Measurements from ENCODE around the gene SUCNR1. TPM values are rescaled to one million over a fixed set of nuclear protein-coding genes. Genes with fewer than 3 reads are reported as not detected.

The SUCNR1 gene
- total and polyA plus RNA-seq, 2 of the 13 experiments (the other 11 are each of a cell fraction or from before 2014, with no cell fraction given): 0.03 TPM; not detected in 1

DNA sequence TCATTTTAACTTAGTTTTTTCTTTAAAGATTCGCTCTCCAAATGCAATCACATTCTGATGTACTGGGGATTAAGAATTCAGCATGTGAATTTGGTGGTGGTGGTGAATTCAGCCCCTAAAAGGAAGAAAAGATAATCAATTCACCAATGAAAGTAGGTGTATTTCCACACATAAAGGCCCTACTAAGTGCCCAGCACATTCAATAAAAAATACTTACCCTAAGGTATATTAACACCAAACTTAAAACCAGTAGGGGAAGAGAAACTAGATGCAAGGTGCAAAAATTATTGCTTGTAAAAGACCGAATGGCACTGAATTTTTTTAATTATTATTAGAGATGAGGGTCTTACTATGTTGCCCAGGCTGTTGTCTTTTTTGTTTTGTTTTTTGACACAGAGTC, 16.8 kb upstream of the SUCNR1 start:
- H3K79me2 ChIP-seq (ENCODE audit: insufficient read depth, low read length): no peaks in the 10 kb centered on the region
- in situ Hi-C loops (cut with HindIII; ENCODE audit: extremely low pct_ligation_motif_present, low pct_unique_long_range_greater_than_20kb) (no loop called here), intact Hi-C loops (cut with micrococcal nuclease; ENCODE audit: unreplicated experiment) (no loop called here)
- H3K9ac ChIP-seq (ENCODE audit: insufficient read depth, low read depth, low read length): no peak overlapping the region
- WGBS (ENCODE audit: low lambda C conversion rate): 48% methylated on average over 2 of the region's 2 CpGs
- CTCF ChIA-PET (ENCODE audit: low intra/inter-chr PET ratio, low total read pairs): no interaction called here
- no peak overlapping the region for H2AFZ ChIP-seq (ENCODE audit: low read length)
- no peaks in the 10 kb centered on the region for H3K27me3 ChIP-seq (ENCODE audit: control insufficient read depth in 1 of 2, insufficient read depth in 2 of 2, low read length in 2 of 2)
- POLR2A ChIA-PET: no interaction called here
- no peak for DNase-seq (ENCODE audit: low spot score)
- no peaks in the 10 kb centered on the region for H3K36me3 ChIP-seq (replicated peaks in 1 of 2; ENCODE audit: control insufficient read depth in 1 of 2, insufficient read depth in 2 of 2, low read length in 2 of 2)
- H3K4me3 ChIP-seq (replicated peaks in 1 of 3; ENCODE audit: insufficient read depth in 1 of 3, low read depth in 2 of 3, low read length in 3 of 3): no peak overlapping the region
- H4K20me1 ChIP-seq (ENCODE audit: insufficient read depth, low read length): no peaks in the 10 kb centered on the region
- no peaks in the 10 kb centered on the region for H3K9me3 ChIP-seq (ENCODE audit: low read length)
- ATAC-seq: no peak
- H3K4me2 ChIP-seq (ENCODE audit: low read depth, low read length): no peak overlapping the region
- H3K4me1 ChIP-seq (ENCODE audit: insufficient read depth, low read length): no peaks in the 10 kb centered on the region
- TF ChIP-seq ZNF761 (CRISPR knock-in tag; conservative IDR thresholded peaks at IDR 0.05) (no peak), ZNF10 (CRISPR knock-in tag; IDR thresholded peaks at IDR 0.05; ENCODE audit: borderline replicate concordance, low read depth) (no peak), ETV6 (CRISPR knock-in tag; conservative IDR thresholded peaks at IDR 0.05) (no peak), KLF13 (CRISPR knock-in tag; IDR thresholded peaks at IDR 0.05) (no peak), ZNF335 (CRISPR knock-in tag; IDR thresholded peaks at IDR 0.05) (no peak), IRF2 (CRISPR knock-in tag; IDR thresholded peaks at IDR 0.05) (no peak), ATF7-NPFF (CRISPR knock-in tag; IDR thresholded peaks at IDR 0.05; ENCODE audit: low read depth) (no peak), KDM1A (CRISPR knock-in tag; IDR thresholded peaks at IDR 0.05) (no peak), ARHGAP35 (CRISPR knock-in tag; IDR thresholded peaks at IDR 0.05; ENCODE audit: borderline replicate concordance) (no peak), ZEB1 (IDR thresholded peaks at IDR 0.05; ENCODE audit: insufficient replicate concordance, low read depth) (no peak), TBL1XR1 (IDR thresholded peaks at IDR 0.05; ENCODE audit: borderline replicate concordance, low read length, partially characterized antibody) (no peak), FOXP1 (IDR thresholded peaks at IDR 0.05) (no peak), FOXP1 (CRISPR knock-in tag; IDR thresholded peaks at IDR 0.05) (no peak), HNF1B (CRISPR knock-in tag; IDR thresholded peaks at IDR 0.05) (no peak), EP300 (IDR thresholded peaks at IDR 0.05; ENCODE audit: low read depth in 2 of 2, low read length in 2 of 2) (no peak), EP300 (CRISPR knock-in tag; IDR thresholded peaks at IDR 0.05; ENCODE audit: borderline replicate concordance) (no peak), NFE2L2 (IDR thresholded peaks at IDR 0.05; ENCODE audit: low read length) (no peak)
- TF ChIP-seq, protein P1, sequence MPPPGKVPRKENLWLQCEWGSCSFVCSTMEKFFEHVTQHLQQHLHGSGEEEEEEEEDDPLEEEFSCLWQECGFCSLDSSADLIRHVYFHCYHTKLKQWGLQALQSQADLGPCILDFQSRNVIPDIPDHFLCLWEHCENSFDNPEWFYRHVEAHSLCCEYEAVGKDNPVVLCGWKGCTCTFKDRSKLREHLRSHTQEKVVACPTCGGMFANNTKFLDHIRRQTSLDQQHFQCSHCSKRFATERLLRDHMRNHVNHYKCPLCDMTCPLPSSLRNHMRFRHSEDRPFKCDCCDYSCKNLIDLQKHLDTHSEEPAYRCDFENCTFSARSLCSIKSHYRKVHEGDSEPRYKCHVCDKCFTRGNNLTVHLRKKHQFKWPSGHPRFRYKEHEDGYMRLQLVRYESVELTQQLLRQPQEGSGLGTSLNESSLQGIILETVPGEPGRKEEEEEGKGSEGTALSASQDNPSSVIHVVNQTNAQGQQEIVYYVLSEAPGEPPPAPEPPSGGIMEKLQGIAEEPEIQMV (CRISPR knock-in tag; IDR thresholded peaks at IDR 0.05; ENCODE audit: low read depth): no peak
- H3K27ac ChIP-seq (ENCODE audit: extremely low read length, insufficient read depth, low read length): no peak overlapping the region
- no peak for FAIRE-seq
- BruUV-seq (replicated peaks): no TSS peak
